ENCODE measurements around the gene PLEKHG2. TPM values are rescaled to one million over a fixed set of nuclear protein-coding genes. Genes with fewer than 3 reads are reported as not detected.

Gene PLEKHG2
- total RNA-seq, 2 donors from 2014 or later = 76.0 to 112 TPM

DNA sequence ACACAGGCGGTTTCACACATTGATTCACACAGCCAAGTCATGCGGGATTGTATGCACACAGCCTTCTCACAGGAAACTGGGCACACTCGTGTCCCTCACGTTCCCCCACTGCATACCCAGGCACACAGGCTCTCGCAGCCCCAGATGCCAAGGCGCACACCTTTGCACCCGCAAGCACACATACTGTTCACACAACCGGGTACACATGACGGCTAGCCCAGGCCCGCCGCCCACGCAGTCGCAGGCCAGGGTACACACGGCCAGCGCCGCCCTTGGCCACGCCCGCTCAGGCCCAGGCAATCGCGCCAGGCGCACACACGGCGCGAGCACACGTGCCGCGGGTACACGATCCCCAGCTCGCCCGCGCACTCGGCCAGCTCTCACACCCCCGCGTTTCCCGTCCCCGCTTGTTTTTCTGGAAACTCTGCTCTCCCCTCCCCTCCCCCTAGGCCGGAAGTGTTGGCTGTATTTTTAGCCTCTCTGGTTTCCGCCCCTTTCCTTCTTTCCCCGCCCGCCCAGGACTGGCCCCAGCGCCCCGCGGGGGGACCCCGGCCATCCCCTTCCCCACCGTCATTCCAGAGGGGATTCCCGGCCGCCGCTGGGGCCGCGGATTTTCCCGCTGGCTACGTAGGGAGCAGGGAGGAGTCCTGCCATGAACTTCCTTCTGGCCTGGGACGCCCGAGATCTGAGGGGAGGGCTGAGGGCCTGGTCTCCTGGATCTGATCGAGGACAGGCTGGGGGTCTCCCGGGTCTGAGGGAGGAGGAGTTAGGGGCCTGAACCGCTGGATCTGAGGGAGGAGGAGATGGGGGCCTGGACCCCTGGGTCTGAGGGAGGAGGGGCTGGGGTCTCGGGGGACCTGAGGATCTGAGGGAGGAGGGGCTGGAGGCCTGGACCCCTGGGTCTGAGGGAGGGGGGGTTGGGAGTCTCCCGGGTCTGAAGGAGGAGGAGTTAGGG is 9.8 kb upstream of the PLEKHG2 start:
- H3K4me3 ChIP-seq = peak overlapping the region; percentile 81
- no peaks in the 10 kb centered on the region for H3K27me3 ChIP-seq (replicated peaks; ENCODE audit: insufficient read depth)
- TF ChIP-seq, protein P1, sequence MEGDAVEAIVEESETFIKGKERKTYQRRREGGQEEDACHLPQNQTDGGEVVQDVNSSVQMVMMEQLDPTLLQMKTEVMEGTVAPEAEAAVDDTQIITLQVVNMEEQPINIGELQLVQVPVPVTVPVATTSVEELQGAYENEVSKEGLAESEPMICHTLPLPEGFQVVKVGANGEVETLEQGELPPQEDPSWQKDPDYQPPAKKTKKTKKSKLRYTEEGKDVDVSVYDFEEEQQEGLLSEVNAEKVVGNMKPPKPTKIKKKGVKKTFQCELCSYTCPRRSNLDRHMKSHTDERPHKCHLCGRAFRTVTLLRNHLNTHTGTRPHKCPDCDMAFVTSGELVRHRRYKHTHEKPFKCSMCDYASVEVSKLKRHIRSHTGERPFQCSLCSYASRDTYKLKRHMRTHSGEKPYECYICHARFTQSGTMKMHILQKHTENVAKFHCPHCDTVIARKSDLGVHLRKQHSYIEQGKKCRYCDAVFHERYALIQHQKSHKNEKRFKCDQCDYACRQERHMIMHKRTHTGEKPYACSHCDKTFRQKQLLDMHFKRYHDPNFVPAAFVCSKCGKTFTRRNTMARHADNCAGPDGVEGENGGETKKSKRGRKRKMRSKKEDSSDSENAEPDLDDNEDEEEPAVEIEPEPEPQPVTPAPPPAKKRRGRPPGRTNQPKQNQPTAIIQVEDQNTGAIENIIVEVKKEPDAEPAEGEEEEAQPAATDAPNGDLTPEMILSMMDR (IDR thresholded peaks at IDR 0.05) = no peak
- no peaks in the 10 kb centered on the region for H3K9me3 ChIP-seq
- peaks cover 6% of the 10 kb centered on the region for H3K36me3 ChIP-seq
- ATAC-seq (ENCODE audit: insufficient number of reproducible peaks, low FRiP score, low read depth) (peak; percentile 9), DNase-seq (ENCODE audit: low spot score) (peak; percentile 91)
- H3K27ac ChIP-seq = peak overlapping the region; percentile 100
- peaks cover 31 to 58% of the 10 kb centered on the region in 2 donors for H3K4me1 ChIP-seq (ENCODE audit: control insufficient read depth in 1 of 2, low read depth in 2 of 2)

GRCh38 chr19:39403331-39404312 is 8.8 kb upstream of the PLEKHG2 start:
- TF ChIP-seq, protein P1 (IDR thresholded peaks at IDR 0.05) = no peak
- Histone ChIP-seq H3K27me3 (replicated peaks; ENCODE audit: insufficient read depth) (no peaks in the 10 kb centered on the region), H3K36me3 (peaks cover 16% of the 10 kb centered on the region), H3K9me3 (no peaks in the 10 kb centered on the region), H3K4me1 (ENCODE audit: control insufficient read depth in 1 of 2, low read depth in 2 of 2) (peaks cover 23 to 48% of the 10 kb centered on the region in 2 donors), H3K4me3 (peak overlapping the region; percentile 81), H3K27ac (peak overlapping the region; percentile 100)
- ATAC-seq (ENCODE audit: insufficient number of reproducible peaks, low FRiP score, low read depth) (peak; percentile 64), DNase-seq (ENCODE audit: low spot score) (peak; percentile 97)

GRCh38 chr19:39405261-39405957 is 7.1 kb upstream of the PLEKHG2 start:
- TF ChIP-seq, protein P1 (IDR thresholded peaks at IDR 0.05) = no peak
- no peak for DNase-seq (ENCODE audit: low spot score)
- peaks cover 20% of the 10 kb centered on the region for H3K36me3 ChIP-seq
- ATAC-seq (ENCODE audit: insufficient number of reproducible peaks, low FRiP score, low read depth) = no peak
- no peaks in the 10 kb centered on the region for H3K27me3 ChIP-seq (replicated peaks; ENCODE audit: insufficient read depth)
- peak overlapping the region; percentile 100 for H3K27ac ChIP-seq
- no peaks in the 10 kb centered on the region for H3K9me3 ChIP-seq
- H3K4me1 ChIP-seq (ENCODE audit: control insufficient read depth in 1 of 2, low read depth in 2 of 2) = peaks cover 17 to 37% of the 10 kb centered on the region in 2 donors
- H3K4me3 ChIP-seq = peak overlapping the region; percentile 94

GRCh38 chr19:39405958-39406655 is 6.4 kb upstream of the PLEKHG2 start:
- H3K4me1 ChIP-seq (ENCODE audit: control insufficient read depth in 1 of 2, low read depth in 2 of 2) = peaks cover 23 to 44% of the 10 kb centered on the region in 2 donors
- no peak for ATAC-seq (ENCODE audit: insufficient number of reproducible peaks, low FRiP score, low read depth)

More at GRCh38 chr19:39405958-39406655, 6.4 kb upstream of the PLEKHG2 start:
- Histone ChIP-seq H3K27me3 (replicated peaks; ENCODE audit: insufficient read depth) (no peaks in the 10 kb centered on the region), H3K9me3 (no peaks in the 10 kb centered on the region), H3K27ac (peak overlapping the region; percentile 100), H3K36me3 (peaks cover 20% of the 10 kb centered on the region), H3K4me3 (peak overlapping the region; percentile 94)
- DNase-seq (ENCODE audit: low spot score) = peak; percentile 78
- TF ChIP-seq, protein P1 (IDR thresholded peaks at IDR 0.05) = no peak

Data from thoracic aorta (tissue), 2 donors.